ENCODE measurements around the gene DNAH5. TPM values are rescaled to one million over a fixed set of nuclear protein-coding genes. Genes with fewer than 3 reads are reported as not detected.
"Not testable (repeated sequence)": the region's sequence is repeated elsewhere in the genome, so short reads cannot be mapped to it uniquely, and the experiment has no call there.

Gene DNAH5
- total RNA-seq, 6 donors from 2014 or later = 5.0 to 47.3 (median 10.7) TPM

DNA sequence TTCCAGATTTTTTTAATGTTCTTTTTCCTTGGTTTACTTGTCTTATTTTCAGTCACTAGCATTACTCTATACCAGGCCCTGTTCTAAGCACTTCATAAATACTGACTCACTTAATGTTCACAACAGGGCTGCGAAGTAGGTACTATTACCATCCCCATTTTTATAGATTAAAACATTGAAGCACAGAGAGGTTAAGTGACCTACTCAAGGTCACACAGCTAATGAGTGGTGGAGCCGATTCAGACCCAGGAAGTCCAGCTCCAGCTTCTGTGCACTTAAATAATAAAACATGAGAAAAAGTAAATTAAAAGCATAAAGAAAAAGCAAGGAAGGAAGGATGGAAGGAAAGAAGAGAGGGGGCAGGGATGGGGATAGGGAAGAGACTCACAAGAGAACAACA, 45.3 kb upstream of the DNAH5 start:
- DNase-seq (no peak), ATAC-seq (ENCODE audit: low FRiP score in 2 of 2) (no peak)
- Histone ChIP-seq H3K27me3 (no peaks in the 10 kb centered on the region), H3K9me3 (no peaks in the 10 kb centered on the region), H3K36me3 (no peaks in the 10 kb centered on the region), H3K27ac (no peak overlapping the region), H3K4me3 (no peak overlapping the region), H3K4me1 (no peaks in the 10 kb centered on the region)
- TF ChIP-seq EP300 (IDR thresholded peaks at IDR 0.05) (no peak), POLR2AphosphoS5 (IDR thresholded peaks at IDR 0.05) (no peak), POLR2A (IDR thresholded peaks at IDR 0.05) (no peak)
- TF ChIP-seq, protein P1, sequence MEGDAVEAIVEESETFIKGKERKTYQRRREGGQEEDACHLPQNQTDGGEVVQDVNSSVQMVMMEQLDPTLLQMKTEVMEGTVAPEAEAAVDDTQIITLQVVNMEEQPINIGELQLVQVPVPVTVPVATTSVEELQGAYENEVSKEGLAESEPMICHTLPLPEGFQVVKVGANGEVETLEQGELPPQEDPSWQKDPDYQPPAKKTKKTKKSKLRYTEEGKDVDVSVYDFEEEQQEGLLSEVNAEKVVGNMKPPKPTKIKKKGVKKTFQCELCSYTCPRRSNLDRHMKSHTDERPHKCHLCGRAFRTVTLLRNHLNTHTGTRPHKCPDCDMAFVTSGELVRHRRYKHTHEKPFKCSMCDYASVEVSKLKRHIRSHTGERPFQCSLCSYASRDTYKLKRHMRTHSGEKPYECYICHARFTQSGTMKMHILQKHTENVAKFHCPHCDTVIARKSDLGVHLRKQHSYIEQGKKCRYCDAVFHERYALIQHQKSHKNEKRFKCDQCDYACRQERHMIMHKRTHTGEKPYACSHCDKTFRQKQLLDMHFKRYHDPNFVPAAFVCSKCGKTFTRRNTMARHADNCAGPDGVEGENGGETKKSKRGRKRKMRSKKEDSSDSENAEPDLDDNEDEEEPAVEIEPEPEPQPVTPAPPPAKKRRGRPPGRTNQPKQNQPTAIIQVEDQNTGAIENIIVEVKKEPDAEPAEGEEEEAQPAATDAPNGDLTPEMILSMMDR (IDR thresholded peaks at IDR 0.05) = no peak
- 87 to 94% methylated on average over 2 of the region's 2 CpGs for WGBS, 2 donors

- no peaks in the 10 kb centered on the region for H3K27me3 ChIP-seq
- ATAC-seq (ENCODE audit: low FRiP score in 2 of 2) (peak in 1 of 2 donors; percentile 84), DNase-seq (peak in 1 of 2 donors; percentile 39)
- no peak overlapping the region for H3K27ac ChIP-seq
- H3K36me3 ChIP-seq = no peaks in the 10 kb centered on the region
- H3K9me3 ChIP-seq = no peaks in the 10 kb centered on the region
- WGBS, 2 donors = 17 to 21% methylated on average over 7 of the region's 7 CpGs
- no peak overlapping the region for H3K4me3 ChIP-seq
- no peak for TF ChIP-seq EP300 (IDR thresholded peaks at IDR 0.05)
- TF ChIP-seq, protein P1 (IDR thresholded peaks at IDR 0.05) = peak; percentile 60 to 80 (median 77)
- no peak for TF ChIP-seq POLR2A (IDR thresholded peaks at IDR 0.05)
- no peaks in the 10 kb centered on the region for H3K4me1 ChIP-seq
Measured at GRCh38 chr5:13987843-13988464, 43.5 kb upstream of the DNAH5 start.

- DNase-seq (no peak), ATAC-seq (ENCODE audit: low FRiP score in 2 of 2) (peak; percentile 33 to 65)
- no peak overlapping the region for H3K27ac ChIP-seq
- no peaks in the 10 kb centered on the region for H3K9me3 ChIP-seq
- no peaks in the 10 kb centered on the region for H3K4me1 ChIP-seq
- no peak for TF ChIP-seq POLR2A (IDR thresholded peaks at IDR 0.05)
- TF ChIP-seq POLR2AphosphoS5 (IDR thresholded peaks at IDR 0.05) = no peak
- H3K4me3 ChIP-seq = no peak overlapping the region
- H3K36me3 ChIP-seq = no peaks in the 10 kb centered on the region
- no peaks in the 10 kb centered on the region for H3K27me3 ChIP-seq
- 56 to 67% methylated on average over 9 to 12 of the region's 12 CpGs for WGBS, 2 donors
Measured at GRCh38 chr5:13985731-13986418, 41.4 kb upstream of the DNAH5 start.

DNA sequence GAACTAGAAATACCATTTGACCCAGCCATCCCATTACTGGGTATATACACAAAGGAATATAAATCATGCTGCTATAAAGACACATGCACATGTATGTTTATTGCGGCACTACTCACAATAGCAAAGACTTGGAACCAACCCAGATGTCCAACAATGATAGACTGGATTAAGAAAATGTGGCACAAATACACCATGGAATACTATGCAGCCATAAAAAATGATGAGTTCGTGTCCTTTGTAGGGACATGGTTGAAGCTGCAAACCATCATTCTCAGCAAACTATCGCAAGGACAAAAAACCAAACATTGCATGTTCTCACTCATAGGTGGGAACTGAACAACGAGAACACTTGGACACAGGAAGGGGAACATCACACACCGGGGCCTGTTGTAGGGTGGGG, 40.4 kb upstream of the DNAH5 start:
- not testable (repeated sequence) for H3K27ac ChIP-seq; H3K27me3 ChIP-seq; H3K36me3 ChIP-seq; DNase-seq; ATAC-seq (ENCODE audit: low FRiP score in 2 of 2); H3K4me3 ChIP-seq; H3K4me1 ChIP-seq; H3K9me3 ChIP-seq
- 88 to 89% methylated on average over 5 of the region's 5 CpGs for WGBS, 2 donors

- Histone ChIP-seq H3K4me3 (no peak overlapping the region), H3K27me3 (no peaks in the 10 kb centered on the region), H3K36me3 (no peaks in the 10 kb centered on the region), H3K9me3 (no peaks in the 10 kb centered on the region), H3K27ac (no peak overlapping the region), H3K4me1 (no peaks in the 10 kb centered on the region)
- TF ChIP-seq POLR2AphosphoS5 (IDR thresholded peaks at IDR 0.05) = no peak
- TF ChIP-seq, protein P1 (IDR thresholded peaks at IDR 0.05) = peak in 2 of 6 experiments; percentile 23 to 35
- DNase-seq (no peak), ATAC-seq (ENCODE audit: low FRiP score in 2 of 2) (no peak)
- 55 to 72% methylated on average over 11 of the region's 11 CpGs for WGBS, 2 donors
Measured at GRCh38 chr5:13976867-13977830, 32.7 kb upstream of the DNAH5 start.
